Loucy (cell line): ENCODE data around the gene PSMB9.

Experiments
- EZH2phosphoT487 ChIP-seq: fragments of 200-600 bp; IDR thresholded peaks from 2 replicates; pipeline ENCODE4 v1.6.1; 2018; ENCODE audit warnings: antibody characterized with exemption, mild to moderate bottlenecking, moderate library complexity, borderline replicate concordance
- TF ChIP-seq, protein P1 (sequence below): fragments of 200-600 bp; sonication (generic); conservative IDR thresholded peaks from 2 replicates; pipeline ENCODE4 v1.5.1; 2014; ENCODE audit warnings: mild to moderate bottlenecking, antibody characterized with exemption, low read length

DNA sequence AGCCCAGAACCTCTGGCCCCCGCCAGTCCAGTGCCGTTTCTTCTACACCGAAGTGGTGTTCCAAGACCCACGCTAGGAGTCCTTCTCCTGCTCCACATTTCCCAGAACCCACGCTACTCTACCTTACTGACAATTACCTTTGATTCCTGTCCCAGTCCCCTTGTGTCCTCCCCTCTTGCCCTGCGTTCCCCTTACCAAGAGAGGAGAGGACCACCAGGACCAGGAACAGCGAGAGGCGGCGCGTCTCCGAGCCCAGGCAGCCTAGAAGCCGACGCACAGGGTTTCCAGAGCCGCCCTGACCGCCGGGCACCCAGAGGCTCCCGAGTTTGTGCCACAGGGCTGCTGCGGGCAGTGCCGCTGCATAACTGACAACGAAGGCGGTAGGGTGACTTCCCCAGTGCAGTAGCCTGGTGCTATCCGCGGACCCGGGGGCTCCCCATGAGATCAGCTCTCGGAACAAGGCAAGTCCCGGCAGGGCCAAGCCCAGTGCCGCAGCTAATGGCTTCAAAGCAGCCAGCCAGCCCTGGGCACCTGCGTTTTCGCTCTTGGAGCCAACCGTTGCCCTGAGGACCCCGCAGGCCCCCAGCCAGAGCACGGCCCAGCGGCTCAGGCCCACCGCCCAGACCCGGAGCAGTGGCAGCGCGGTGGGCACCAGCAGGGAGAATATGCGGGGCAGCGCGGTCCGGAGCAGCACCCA, 1.0 kb upstream of the PSMB9 start:
- TF ChIP-seq, protein P1, sequence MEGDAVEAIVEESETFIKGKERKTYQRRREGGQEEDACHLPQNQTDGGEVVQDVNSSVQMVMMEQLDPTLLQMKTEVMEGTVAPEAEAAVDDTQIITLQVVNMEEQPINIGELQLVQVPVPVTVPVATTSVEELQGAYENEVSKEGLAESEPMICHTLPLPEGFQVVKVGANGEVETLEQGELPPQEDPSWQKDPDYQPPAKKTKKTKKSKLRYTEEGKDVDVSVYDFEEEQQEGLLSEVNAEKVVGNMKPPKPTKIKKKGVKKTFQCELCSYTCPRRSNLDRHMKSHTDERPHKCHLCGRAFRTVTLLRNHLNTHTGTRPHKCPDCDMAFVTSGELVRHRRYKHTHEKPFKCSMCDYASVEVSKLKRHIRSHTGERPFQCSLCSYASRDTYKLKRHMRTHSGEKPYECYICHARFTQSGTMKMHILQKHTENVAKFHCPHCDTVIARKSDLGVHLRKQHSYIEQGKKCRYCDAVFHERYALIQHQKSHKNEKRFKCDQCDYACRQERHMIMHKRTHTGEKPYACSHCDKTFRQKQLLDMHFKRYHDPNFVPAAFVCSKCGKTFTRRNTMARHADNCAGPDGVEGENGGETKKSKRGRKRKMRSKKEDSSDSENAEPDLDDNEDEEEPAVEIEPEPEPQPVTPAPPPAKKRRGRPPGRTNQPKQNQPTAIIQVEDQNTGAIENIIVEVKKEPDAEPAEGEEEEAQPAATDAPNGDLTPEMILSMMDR = no peak
- TF ChIP-seq EZH2phosphoT487 = no peak
